ENCODE results near the gene YKT6. TPM values are rescaled to one million over a fixed set of nuclear protein-coding genes. Genes with fewer than 3 reads are reported as not detected.

YKT6 gene
- total RNA-seq, 1 donor from 2014 or later, result 47.6 TPM

DNA sequence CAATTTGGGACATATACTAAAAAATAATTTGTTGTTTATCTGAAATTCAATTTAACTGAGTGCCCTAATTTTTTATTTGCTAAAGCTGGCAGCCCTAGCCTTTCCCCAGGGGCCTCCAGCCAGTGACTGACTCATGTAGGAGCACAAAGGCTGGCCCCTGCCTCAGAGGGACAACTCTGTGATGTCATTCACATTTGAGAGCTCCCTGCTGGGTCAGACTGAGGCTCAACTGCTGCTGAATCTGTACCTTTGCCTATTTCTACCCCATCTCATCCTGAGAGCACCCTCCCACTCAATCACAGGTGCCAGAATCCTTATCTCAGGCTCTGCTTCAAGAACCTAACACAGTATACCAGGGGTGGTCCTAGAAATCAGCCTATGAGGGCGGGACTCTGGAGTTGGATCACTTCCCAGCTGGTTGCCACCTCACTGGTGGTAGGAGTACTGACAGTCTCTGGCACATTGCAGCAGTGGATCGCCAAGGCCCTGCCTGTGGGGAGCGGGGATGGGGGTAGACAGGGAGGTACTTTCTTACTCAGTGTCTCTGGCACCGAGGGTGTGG lies 23.1 kb upstream of the YKT6 start:
- Histone ChIP-seq H3K36me3 (no peaks in the 10 kb centered on the region), H3K4me1 (no peaks in the 10 kb centered on the region), H3K27me3 (no peaks in the 10 kb centered on the region), H3K4me3 (no peak overlapping the region), H3K27ac (no peak overlapping the region), H3K9me3 (no peaks in the 10 kb centered on the region)
- intact Hi-C loops (cut with DNase I), result no loop called here
- no peak for DNase-seq (ENCODE audit: extremely low spot score in 2 of 2)
- no peak for TF ChIP-seq POLR2A (IDR thresholded peaks at IDR 0.05)
- no peak for TF ChIP-seq POLR2AphosphoS5 (IDR thresholded peaks at IDR 0.05; ENCODE audit: insufficient read depth in 1 of 2, low read depth in 1 of 2)
- TF ChIP-seq CTCF (IDR thresholded peaks at IDR 0.05), result no peak

DNA sequence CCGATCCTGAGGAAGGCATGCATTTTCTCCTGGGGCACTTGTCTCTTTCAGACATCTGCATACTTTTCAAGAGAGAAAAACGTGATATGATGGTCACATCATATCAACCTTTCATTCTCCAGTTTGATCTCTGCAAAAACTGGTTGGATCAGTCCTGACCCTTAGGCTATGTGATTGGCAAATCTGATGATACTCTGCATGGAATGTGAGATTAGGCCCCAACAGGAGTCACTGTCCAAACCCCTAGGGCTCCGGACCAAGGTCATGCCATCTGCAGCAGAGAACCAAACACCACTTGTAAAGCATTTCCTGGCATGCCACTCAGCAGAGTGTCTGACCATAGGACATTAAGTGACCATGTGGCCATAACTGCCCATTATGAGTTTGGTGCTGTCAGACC lies 20.1 kb upstream of the YKT6 start:
- Histone ChIP-seq H3K36me3 (no peaks in the 10 kb centered on the region), H3K4me3 (no peak overlapping the region), H3K4me1 (no peaks in the 10 kb centered on the region), H3K27me3 (no peaks in the 10 kb centered on the region), H3K27ac (no peak overlapping the region), H3K9me3 (no peaks in the 10 kb centered on the region)
- TF ChIP-seq POLR2AphosphoS5 (IDR thresholded peaks at IDR 0.05; ENCODE audit: insufficient read depth in 1 of 2, low read depth in 1 of 2), result no peak
- no peak for TF ChIP-seq CTCF (IDR thresholded peaks at IDR 0.05)
- no peak for TF ChIP-seq POLR2A (IDR thresholded peaks at IDR 0.05)
- DNase-seq (ENCODE audit: extremely low spot score in 2 of 2), result no peak
- intact Hi-C loops (cut with DNase I), result no loop called here

DNA sequence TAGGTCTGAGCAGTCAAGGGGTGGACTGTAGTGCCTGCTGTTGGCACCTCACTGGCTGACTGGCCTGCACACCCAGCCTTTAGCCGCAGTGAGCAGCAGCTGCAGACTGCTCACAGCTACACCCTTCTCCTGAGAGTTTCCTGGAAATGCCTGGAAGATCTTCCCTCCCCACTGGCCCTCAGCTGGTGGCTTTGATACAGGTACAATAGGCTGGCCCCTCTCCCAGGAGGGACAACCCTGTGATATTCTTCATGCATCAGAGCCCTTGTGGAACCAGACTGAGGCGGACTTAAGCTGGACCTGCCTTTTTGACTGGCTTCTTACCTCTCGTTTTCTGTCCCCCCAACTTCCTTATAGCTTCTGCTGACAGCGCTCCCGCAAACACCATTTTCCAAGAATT lies 18.0 kb upstream of the YKT6 start:
- TF ChIP-seq POLR2AphosphoS5 (IDR thresholded peaks at IDR 0.05; ENCODE audit: insufficient read depth in 1 of 2, low read depth in 1 of 2) (no peak), CTCF (IDR thresholded peaks at IDR 0.05) (no peak), POLR2A (IDR thresholded peaks at IDR 0.05) (no peak)
- intact Hi-C loops (cut with DNase I), result no loop called here

DNA sequence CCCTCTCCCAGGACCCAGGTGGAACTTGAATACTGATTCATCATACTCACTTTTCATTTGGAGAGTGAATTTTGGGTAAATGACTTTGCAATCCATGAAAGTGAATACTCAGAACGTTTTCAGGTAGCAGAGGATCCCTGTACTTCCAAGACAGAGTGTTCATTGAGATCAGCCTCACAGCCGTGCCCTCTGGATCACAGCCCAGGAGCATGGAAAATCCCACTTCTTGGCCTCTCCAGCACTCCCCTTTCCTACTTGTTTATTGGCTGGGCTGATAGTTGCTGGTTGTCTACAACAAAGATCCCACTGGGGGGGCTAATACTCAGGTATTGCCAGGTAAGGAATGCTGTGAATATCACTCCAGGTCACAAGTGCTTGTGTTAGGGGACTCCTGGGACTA lies 17.4 kb upstream of the YKT6 start:
- no peak for DNase-seq (ENCODE audit: extremely low spot score in 2 of 2)
- intact Hi-C loops (cut with DNase I), result no loop called here

More for the DNA sequence above, 18.0 kb upstream of the YKT6 start:
- no peak overlapping the region for H3K27ac ChIP-seq
- H3K36me3 ChIP-seq, result no peaks in the 10 kb centered on the region
- H3K27me3 ChIP-seq, result no peaks in the 10 kb centered on the region
- no peak overlapping the region for H3K4me3 ChIP-seq
- H3K9me3 ChIP-seq, result no peaks in the 10 kb centered on the region
- no peaks in the 10 kb centered on the region for H3K4me1 ChIP-seq
- no peak for DNase-seq (ENCODE audit: extremely low spot score in 2 of 2)

More for the DNA sequence above, 17.4 kb upstream of the YKT6 start:
- H3K4me3 ChIP-seq, result no peak overlapping the region
- TF ChIP-seq CTCF (IDR thresholded peaks at IDR 0.05), result no peak
- TF ChIP-seq POLR2A (IDR thresholded peaks at IDR 0.05), result no peak
- no peak for TF ChIP-seq POLR2AphosphoS5 (IDR thresholded peaks at IDR 0.05; ENCODE audit: insufficient read depth in 1 of 2, low read depth in 1 of 2)
- H3K9me3 ChIP-seq, result no peaks in the 10 kb centered on the region
- H3K27ac ChIP-seq, result no peak overlapping the region
- no peaks in the 10 kb centered on the region for H3K36me3 ChIP-seq
- H3K27me3 ChIP-seq, result no peaks in the 10 kb centered on the region
- no peaks in the 10 kb centered on the region for H3K4me1 ChIP-seq

Data from vagina (tissue), 2 donors.